SK-N-MC (cell line): ENCODE data around the gene SCYL1.

ENCODE experiments used
- DNase-seq: peaks from one replicate; pipeline ENCODE4 v3.0.0-alpha.2; 2011; ENCODE audit warnings: low read depth, low spot score
- H3K27ac ChIP-seq: fragments of 200-600 bp; sonication (generic); 2 replicates; pipeline ENCODE4 v1.5.1; 2016; ENCODE audit warnings: mixed run types
- H3K36me3 ChIP-seq: fragments of 200-600 bp; sonication (generic); 2 replicates; pipeline ENCODE4 v1.6.1; 2017; ENCODE audit warnings: antibody characterized with exemption, low read length, mixed read lengths; ENCODE audit not compliant: insufficient read depth
- H3K4me3 ChIP-seq: fragments of 200-600 bp; sonication (generic); 2 replicates; pipeline ENCODE4 v1.5.1; 2016
- H3K9ac ChIP-seq: fragments of 200-600 bp; sonication (generic); 2 replicates; pipeline ENCODE4 v1.8.0; 2017; ENCODE audit warnings: mixed run types, mixed read lengths; ENCODE audit not compliant: insufficient read length
- H3K9me3 ChIP-seq: fragments of 200-600 bp; sonication (generic); 2 replicates; pipeline ENCODE4 v1.6.1; 2017; ENCODE audit warnings: low read depth, mild to moderate bottlenecking, antibody characterized with exemption, low read length, moderate library complexity, mixed read lengths
- EZH2 ChIP-seq: fragments of 200-600 bp; sonication (generic); IDR thresholded peaks from one replicate; pipeline ENCODE4 v1.6.1; 2017; ENCODE audit warnings: antibody characterized with exemption
- FOXP2 ChIP-seq: optimal IDR thresholded peaks from 2 replicates; pipeline ENCODE3; 2011; ENCODE audit warnings: mild to moderate bottlenecking, moderate library complexity; ENCODE audit not compliant: insufficient read depth; ENCODE audit errors: extremely low read length, control extremely low read depth
- POLR2AphosphoS5 ChIP-seq: IDR thresholded peaks from 2 replicates; pipeline ENCODE4 v1.6.1; 2012; ENCODE audit warnings: mild to moderate bottlenecking, low read depth, low read length, borderline replicate concordance

SCYL1 gene

DNA sequence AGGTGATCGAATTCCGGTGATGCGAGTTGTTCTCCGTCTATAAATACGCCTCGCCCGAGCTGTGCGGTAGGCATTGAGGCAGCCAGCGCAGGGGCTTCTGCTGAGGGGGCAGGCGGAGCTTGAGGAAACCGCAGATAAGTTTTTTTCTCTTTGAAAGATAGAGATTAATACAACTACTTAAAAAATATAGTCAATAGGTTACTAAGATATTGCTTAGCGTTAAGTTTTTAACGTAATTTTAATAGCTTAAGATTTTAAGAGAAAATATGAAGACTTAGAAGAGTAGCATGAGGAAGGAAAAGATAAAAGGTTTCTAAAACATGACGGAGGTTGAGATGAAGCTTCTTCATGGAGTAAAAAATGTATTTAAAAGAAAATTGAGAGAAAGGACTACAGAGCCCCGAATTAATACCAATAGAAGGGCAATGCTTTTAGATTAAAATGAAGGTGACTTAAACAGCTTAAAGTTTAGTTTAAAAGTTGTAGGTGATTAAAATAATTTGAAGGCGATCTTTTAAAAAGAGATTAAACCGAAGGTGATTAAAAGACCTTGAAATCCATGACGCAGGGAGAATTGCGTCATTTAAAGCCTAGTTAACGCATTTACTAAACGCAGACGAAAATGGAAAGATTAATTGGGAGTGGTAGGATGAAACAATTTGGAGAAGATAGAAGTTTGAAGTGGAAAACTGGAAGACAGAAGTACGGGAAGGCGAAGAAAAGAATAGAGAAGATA is 25.7 kb upstream of the SCYL1 start, which contains the start of gene MALAT1:
Gene MALAT1 (plus strand): TSS at position 69 of the 736 bp plus-strand sequence.
- H3K4me3 ChIP-seq, result peak within 1 kb of the TSS; percentile 89
- H3K9ac ChIP-seq, result peak within 1 kb of the TSS; percentile 99
- H3K36me3 ChIP-seq, result peaks cover 51% of the 10 kb centered on the region
- peak; percentile 90 for DNase-seq
- no peaks in the 10 kb centered on the region for H3K9me3 ChIP-seq
- H3K27ac ChIP-seq, result peak within 1 kb of the TSS; percentile 99
- no peak for TF ChIP-seq FOXP2
- TF ChIP-seq EZH2, result no peak
- peak; percentile 100 for TF ChIP-seq POLR2AphosphoS5

DNA sequence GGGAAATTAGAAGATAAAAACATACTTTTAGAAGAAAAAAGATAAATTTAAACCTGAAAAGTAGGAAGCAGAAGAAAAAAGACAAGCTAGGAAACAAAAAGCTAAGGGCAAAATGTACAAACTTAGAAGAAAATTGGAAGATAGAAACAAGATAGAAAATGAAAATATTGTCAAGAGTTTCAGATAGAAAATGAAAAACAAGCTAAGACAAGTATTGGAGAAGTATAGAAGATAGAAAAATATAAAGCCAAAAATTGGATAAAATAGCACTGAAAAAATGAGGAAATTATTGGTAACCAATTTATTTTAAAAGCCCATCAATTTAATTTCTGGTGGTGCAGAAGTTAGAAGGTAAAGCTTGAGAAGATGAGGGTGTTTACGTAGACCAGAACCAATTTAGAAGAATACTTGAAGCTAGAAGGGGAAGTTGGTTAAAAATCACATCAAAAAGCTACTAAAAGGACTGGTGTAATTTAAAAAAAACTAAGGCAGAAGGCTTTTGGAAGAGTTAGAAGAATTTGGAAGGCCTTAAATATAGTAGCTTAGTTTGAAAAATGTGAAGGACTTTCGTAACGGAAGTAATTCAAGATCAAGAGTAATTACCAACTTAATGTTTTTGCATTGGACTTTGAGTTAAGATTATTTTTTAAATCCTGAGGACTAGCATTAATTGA is 25.0 kb upstream of the SCYL1 start:
- no peaks in the 10 kb centered on the region for H3K9me3 ChIP-seq
- peak overlapping the region; percentile 99 for H3K9ac ChIP-seq
- no peak for DNase-seq
- H3K27ac ChIP-seq, result peak overlapping the region; percentile 99
- TF ChIP-seq EZH2 (no peak), POLR2AphosphoS5 (no peak; the same call in 1 of the 2 replicates), FOXP2 (no peak)
- peak overlapping the region; percentile 89 for H3K4me3 ChIP-seq
- peaks cover 58% of the 10 kb centered on the region for H3K36me3 ChIP-seq

DNA sequence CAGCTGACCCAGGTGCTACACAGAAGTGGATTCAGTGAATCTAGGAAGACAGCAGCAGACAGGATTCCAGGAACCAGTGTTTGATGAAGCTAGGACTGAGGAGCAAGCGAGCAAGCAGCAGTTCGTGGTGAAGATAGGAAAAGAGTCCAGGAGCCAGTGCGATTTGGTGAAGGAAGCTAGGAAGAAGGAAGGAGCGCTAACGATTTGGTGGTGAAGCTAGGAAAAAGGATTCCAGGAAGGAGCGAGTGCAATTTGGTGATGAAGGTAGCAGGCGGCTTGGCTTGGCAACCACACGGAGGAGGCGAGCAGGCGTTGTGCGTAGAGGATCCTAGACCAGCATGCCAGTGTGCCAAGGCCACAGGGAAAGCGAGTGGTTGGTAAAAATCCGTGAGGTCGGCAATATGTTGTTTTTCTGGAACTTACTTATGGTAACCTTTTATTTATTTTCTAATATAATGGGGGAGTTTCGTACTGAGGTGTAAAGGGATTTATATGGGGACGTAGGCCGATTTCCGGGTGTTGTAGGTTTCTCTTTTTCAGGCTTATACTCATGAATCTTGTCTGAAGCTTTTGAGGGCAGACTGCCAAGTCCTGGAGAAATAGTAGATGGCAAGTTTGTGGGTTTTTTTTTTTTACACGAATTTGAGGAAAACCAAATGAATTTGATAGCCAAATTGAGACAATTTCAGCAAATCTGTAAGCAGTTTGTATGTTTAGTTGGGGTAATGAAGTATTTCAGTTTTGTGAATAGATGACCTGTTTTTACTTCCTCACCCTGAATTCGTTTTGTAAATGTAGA is 24.3 kb upstream of the SCYL1 start:
- H3K9me3 ChIP-seq, result no peaks in the 10 kb centered on the region
- H3K4me3 ChIP-seq, result peak overlapping the region; percentile 89
- H3K36me3 ChIP-seq, result peaks cover 65% of the 10 kb centered on the region
- DNase-seq, result no peak
- TF ChIP-seq POLR2AphosphoS5 (peak; percentile 84), EZH2 (no peak), FOXP2 (no peak)
- H3K27ac ChIP-seq, result peak overlapping the region; percentile 99
- peak overlapping the region; percentile 99 for H3K9ac ChIP-seq

- H3K4me3 ChIP-seq, result peak overlapping the region; percentile 89
- H3K9me3 ChIP-seq, result no peaks in the 10 kb centered on the region
- H3K27ac ChIP-seq, result peak overlapping the region; percentile 99
- no peak for DNase-seq
- H3K36me3 ChIP-seq, result peaks cover 70% of the 10 kb centered on the region
- peak overlapping the region; percentile 99 for H3K9ac ChIP-seq
- TF ChIP-seq FOXP2 (no peak), POLR2AphosphoS5 (no peak), EZH2 (no peak)
These were observed 23.8 kb upstream of the SCYL1 start for GRCh38 chr11:65501186-65501471.

GRCh38 chr11:65501472-65502273 is 23.2 kb upstream of the SCYL1 start:
- TF ChIP-seq POLR2AphosphoS5 (peak; percentile 59), EZH2 (no peak), FOXP2 (no peak)
- peaks cover 75% of the 10 kb centered on the region for H3K36me3 ChIP-seq
- peak overlapping the region; percentile 89 for H3K4me3 ChIP-seq
- H3K9ac ChIP-seq, result peak overlapping the region; percentile 99
- no peaks in the 10 kb centered on the region for H3K9me3 ChIP-seq
- peak overlapping the region; percentile 99 for H3K27ac ChIP-seq
- no peak for DNase-seq

GRCh38 chr11:65502274-65502554 is 22.7 kb upstream of the SCYL1 start:
- Histone ChIP-seq H3K4me3 (peak overlapping the region; percentile 89), H3K9me3 (no peaks in the 10 kb centered on the region), H3K36me3 (peaks cover 75% of the 10 kb centered on the region), H3K9ac (peak overlapping the region; percentile 99), H3K27ac (peak overlapping the region; percentile 99)
- no peak for TF ChIP-seq POLR2AphosphoS5
- no peak for TF ChIP-seq EZH2
- TF ChIP-seq FOXP2, result no peak
- DNase-seq, result no peak

DNA sequence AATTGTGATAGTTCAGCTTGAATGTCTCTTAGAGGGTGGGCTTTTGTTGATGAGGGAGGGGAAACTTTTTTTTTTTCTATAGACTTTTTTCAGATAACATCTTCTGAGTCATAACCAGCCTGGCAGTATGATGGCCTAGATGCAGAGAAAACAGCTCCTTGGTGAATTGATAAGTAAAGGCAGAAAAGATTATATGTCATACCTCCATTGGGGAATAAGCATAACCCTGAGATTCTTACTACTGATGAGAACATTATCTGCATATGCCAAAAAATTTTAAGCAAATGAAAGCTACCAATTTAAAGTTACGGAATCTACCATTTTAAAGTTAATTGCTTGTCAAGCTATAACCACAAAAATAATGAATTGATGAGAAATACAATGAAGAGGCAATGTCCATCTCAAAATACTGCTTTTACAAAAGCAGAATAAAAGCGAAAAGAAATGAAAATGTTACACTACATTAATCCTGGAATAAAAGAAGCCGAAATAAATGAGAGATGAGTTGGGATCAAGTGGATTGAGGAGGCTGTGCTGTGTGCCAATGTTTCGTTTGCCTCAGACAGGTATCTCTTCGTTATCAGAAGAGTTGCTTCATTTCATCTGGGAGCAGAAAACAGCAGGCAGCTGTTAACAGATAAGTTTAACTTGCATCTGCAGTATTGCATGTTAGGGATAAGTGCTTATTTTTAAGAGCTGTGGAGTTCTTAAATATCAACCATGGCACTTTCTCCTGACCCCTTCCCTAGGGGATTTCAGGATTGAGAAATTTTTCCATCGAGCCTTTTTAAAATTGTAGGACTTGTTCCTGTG is 22.1 kb upstream of the SCYL1 start:
- H3K27ac ChIP-seq, result peak overlapping the region; percentile 99
- TF ChIP-seq FOXP2 (no peak), POLR2AphosphoS5 (peak; percentile 59)
- peak overlapping the region; percentile 89 for H3K4me3 ChIP-seq
- peak overlapping the region; percentile 99 for H3K9ac ChIP-seq
- H3K9me3 ChIP-seq, result no peaks in the 10 kb centered on the region
- DNase-seq, result no peak
- H3K36me3 ChIP-seq, result peaks cover 75% of the 10 kb centered on the region
